ENCODE results near the gene HOXD12. TPM values are rescaled to one million over a fixed set of nuclear protein-coding genes. Genes with fewer than 3 reads are reported as not detected.

The HOXD12 gene, protein sequence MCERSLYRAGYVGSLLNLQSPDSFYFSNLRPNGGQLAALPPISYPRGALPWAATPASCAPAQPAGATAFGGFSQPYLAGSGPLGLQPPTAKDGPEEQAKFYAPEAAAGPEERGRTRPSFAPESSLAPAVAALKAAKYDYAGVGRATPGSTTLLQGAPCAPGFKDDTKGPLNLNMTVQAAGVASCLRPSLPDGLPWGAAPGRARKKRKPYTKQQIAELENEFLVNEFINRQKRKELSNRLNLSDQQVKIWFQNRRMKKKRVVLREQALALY
- total RNA-seq (ENCODE audit: low replicate concordance) = not detected in 2 replicates
- long read RNA-seq = 0 reads

DNA sequence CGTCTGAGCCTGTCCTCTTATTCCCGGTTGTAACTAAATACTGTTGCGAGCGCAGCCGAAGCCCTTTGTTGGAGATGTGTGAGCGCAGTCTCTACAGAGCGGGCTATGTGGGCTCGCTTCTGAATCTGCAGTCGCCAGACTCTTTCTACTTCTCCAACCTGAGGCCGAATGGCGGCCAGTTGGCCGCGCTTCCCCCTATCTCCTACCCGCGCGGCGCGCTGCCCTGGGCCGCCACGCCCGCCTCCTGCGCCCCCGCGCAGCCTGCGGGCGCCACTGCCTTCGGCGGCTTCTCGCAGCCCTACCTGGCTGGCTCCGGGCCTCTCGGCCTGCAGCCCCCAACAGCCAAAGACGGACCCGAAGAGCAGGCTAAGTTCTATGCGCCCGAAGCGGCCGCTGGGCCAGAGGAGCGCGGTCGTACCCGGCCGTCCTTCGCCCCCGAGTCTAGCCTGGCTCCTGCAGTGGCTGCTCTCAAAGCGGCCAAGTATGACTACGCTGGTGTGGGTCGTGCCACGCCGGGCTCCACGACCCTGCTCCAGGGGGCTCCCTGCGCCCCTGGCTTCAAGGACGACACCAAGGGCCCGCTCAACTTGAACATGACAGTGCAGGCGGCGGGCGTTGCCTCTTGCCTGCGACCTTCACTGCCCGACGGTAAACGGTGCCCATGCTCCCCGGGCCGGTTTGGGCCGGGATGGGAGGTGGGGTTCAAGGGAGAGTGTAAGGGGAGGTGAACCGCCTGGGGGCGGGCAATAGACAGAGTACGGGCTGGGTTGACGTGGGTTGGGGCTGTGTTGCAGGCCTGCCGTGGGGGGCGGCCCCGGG is at the start of gene HOXD12:
Gene HOXD12, plus strand, starts transcription at position 68 of the 819 bp plus-strand sequence. Its CDS starts 7 bp downstream, at position 75.
- Mint-ChIP-seq H3K27ac (no peak within 1 kb of the TSS), H3K9me3 (no peaks in the 10 kb centered on the region), H3K4me3 (peak within 1 kb of the TSS; percentile 66), H3K27me3 (peaks cover 98% of the 10 kb centered on the region), H3K4me1 (ENCODE audit: unreplicated experiment) (peaks cover 7% of the 10 kb centered on the region), H3K36me3 (no peaks in the 10 kb centered on the region)
- peak; percentile 66 for DNase-seq (ENCODE audit: extremely low spot score, unreplicated experiment)
- TF ChIP-seq, protein P1, sequence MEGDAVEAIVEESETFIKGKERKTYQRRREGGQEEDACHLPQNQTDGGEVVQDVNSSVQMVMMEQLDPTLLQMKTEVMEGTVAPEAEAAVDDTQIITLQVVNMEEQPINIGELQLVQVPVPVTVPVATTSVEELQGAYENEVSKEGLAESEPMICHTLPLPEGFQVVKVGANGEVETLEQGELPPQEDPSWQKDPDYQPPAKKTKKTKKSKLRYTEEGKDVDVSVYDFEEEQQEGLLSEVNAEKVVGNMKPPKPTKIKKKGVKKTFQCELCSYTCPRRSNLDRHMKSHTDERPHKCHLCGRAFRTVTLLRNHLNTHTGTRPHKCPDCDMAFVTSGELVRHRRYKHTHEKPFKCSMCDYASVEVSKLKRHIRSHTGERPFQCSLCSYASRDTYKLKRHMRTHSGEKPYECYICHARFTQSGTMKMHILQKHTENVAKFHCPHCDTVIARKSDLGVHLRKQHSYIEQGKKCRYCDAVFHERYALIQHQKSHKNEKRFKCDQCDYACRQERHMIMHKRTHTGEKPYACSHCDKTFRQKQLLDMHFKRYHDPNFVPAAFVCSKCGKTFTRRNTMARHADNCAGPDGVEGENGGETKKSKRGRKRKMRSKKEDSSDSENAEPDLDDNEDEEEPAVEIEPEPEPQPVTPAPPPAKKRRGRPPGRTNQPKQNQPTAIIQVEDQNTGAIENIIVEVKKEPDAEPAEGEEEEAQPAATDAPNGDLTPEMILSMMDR (conservative IDR thresholded peaks at IDR 0.05) = no peak

DNA sequence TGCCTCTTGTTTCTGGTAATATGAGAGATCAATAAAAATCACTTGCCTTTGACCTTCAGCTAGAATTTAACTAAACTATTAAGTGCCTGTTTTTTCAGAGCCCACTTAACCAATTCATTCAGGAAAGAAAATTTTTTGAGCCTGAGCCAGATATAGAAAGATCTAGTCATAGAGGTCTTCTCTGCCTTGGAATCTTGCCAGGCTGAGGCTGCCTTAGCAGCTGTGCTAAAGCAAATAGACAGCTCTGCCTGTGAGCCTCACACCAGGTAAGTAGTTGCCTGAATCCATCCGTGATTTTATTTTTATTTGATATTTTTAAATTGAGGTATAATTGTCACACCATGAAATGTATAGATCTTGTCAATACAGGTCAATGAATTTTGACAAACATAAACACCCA is 43.2 kb upstream of the HOXD12 start:
- peaks cover 54% of the 10 kb centered on the region for H3K27me3 Mint-ChIP-seq
- no peaks in the 10 kb centered on the region for H3K9me3 Mint-ChIP-seq
- H3K4me3 Mint-ChIP-seq = no peak overlapping the region
- H3K27ac Mint-ChIP-seq = no peak overlapping the region
- TF ChIP-seq, protein P1 (conservative IDR thresholded peaks at IDR 0.05) = no peak
- H3K36me3 Mint-ChIP-seq = no peaks in the 10 kb centered on the region
- H3K4me1 Mint-ChIP-seq (ENCODE audit: unreplicated experiment) = no peaks in the 10 kb centered on the region
- no peak for DNase-seq (ENCODE audit: extremely low spot score, unreplicated experiment)

DNA sequence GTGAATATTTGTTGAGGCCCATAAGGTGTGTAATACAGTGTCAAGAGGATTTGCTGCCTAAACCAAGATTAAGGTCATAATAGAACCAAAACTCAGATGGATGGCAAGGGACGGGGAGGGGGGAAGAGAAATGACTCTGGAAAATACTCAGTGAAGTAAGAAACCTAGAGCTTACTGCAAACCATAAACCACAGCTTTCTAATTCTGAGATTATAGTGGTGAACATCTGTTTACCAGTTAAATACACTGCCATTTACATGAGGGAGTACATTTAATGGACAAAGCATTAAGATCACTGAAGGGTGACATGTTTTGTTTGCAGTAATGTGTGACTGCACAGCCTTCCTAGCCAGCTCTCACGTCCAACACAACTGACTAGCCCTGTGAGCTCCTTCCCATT is 35.6 kb upstream of the HOXD12 start:
- TF ChIP-seq, protein P1 (conservative IDR thresholded peaks at IDR 0.05) = no peak
- H3K27me3 Mint-ChIP-seq = peaks cover 86% of the 10 kb centered on the region
- H3K27ac Mint-ChIP-seq = no peak overlapping the region

DNA sequence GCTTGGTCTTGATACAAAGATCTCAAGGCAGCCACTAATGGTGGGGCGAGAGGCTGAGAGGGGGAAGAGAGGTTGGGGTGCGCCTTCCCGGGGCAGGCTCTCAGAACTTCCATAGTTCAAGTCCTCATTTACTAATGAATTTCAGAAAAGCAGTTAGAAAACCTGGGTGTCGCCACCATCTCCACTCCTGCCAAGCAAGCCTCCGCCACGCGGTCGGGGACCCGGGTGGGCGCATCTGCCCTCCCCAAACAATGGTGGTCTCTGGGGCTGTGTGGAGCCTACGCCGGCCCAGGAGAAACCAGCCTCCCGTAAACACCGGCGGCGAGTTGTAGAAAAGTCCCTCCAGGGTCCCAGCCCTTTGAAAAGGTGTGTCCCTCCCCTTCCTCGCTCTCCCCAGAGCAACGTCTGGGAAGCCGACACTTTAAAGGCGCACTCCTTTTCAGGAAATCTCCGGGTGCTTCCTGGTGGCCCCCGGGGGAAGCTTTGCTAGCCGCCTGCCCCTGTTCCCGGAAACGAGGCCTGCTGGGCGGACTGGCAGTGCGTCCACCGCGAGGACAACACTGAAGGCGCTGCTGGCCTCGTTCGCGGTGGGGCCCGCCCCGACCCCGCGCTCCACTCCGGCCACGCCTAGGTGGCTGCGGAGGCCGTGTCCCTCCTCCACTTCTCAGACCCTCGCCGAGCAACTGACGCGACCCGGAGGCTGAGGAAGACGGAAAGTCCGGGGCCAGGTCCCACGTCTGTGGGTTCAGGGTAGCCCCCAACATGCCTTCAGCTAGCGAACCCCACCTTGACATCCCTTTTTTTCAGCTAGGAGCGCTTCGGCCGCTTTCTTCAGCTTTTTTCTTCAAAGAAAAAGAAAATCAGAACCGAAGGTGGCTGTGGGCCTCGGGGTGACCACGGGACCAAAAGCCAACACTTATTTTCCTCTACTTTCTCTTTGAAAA is 32.7 kb upstream of the HOXD12 start:
- no peak for DNase-seq (ENCODE audit: extremely low spot score, unreplicated experiment)
- Mint-ChIP-seq H3K27ac (no peak overlapping the region), H3K4me3 (peak overlapping the region; percentile 63), H3K27me3 (peaks cover 97% of the 10 kb centered on the region), H3K36me3 (no peaks in the 10 kb centered on the region), H3K9me3 (no peaks in the 10 kb centered on the region), H3K4me1 (ENCODE audit: unreplicated experiment) (no peaks in the 10 kb centered on the region)
- TF ChIP-seq, protein P1 (conservative IDR thresholded peaks at IDR 0.05) = no peak

More for the DNA sequence above, 35.6 kb upstream of the HOXD12 start:
- no peak for DNase-seq (ENCODE audit: extremely low spot score, unreplicated experiment)
- Mint-ChIP-seq H3K9me3 (no peaks in the 10 kb centered on the region), H3K4me1 (ENCODE audit: unreplicated experiment) (no peaks in the 10 kb centered on the region), H3K4me3 (no peak overlapping the region), H3K36me3 (no peaks in the 10 kb centered on the region)

Data from type B pancreatic cell (in vitro differentiated cells).